HL-60/S4 (cell line): ENCODE data around the gene SNX8.

Experiments used
- in situ Hi-C: fragments of 300-500 bp; cut with MboI; formaldehyde crosslinking; loops from 2 replicates; pipeline ENCODE4 v1.14.3; 2022; ENCODE audit warnings: low sequenced_read_pairs

The SNX8 gene

GRCh38 chr7:2209146-2209960 lies 104.9 kb downstream of the SNX8 start:
- in situ Hi-C loops, result loop anchor here (25.0 kb wide), 1 partner anchor 422 kb away; no protein-coding TSS in a partner anchor

GRCh38 chr7:2208712-2209111 lies 105.5 kb downstream of the SNX8 start:
- in situ Hi-C loops, result loop anchor here (25.0 kb wide), 1 partner anchor 421 kb away; no protein-coding TSS in a partner anchor

- in situ Hi-C loops, result loop anchor here (25.0 kb wide), 1 partner anchor 418 kb away; no protein-coding TSS in a partner anchor
Observed at GRCh38 chr7:2205036-2205780, 109.0 kb downstream of the SNX8 start.

- in situ Hi-C loops, result loop anchor here (25.0 kb wide), 1 partner anchor 417 kb away; no protein-coding TSS in a partner anchor
Observed at GRCh38 chr7:2204446-2204845, 109.8 kb downstream of the SNX8 start.

GRCh38 chr7:2203766-2204300 lies 110.4 kb downstream of the SNX8 start:
- in situ Hi-C loops, result loop anchor here (25.0 kb wide), 1 partner anchor 417 kb away; no protein-coding TSS in a partner anchor

GRCh38 chr7:2202901-2203765 lies 111.1 kb downstream of the SNX8 start:
- in situ Hi-C loops, result loop anchor here (25.0 kb wide), 1 partner anchor 416 kb away; no protein-coding TSS in a partner anchor

- in situ Hi-C loops, result loop anchor here (25.0 kb wide), 1 partner anchor 415 kb away; no protein-coding TSS in a partner anchor
Observed at GRCh38 chr7:2202361-2202761, 111.9 kb downstream of the SNX8 start.
